Measurements from ENCODE around the gene LEO1. TPM values are rescaled to one million over a fixed set of nuclear protein-coding genes. Genes with fewer than 3 reads are reported as not detected.

The LEO1 gene
- total and polyA plus RNA-seq, 7 experiments from 2014 or later, result 9.2 to 33.2 (median 19.3) TPM

- POLR2A ChIA-PET, result interaction anchor here (0.9 to 1.1 kb wide), 2 partner anchors 25 to 61 kb away, joined by 3 to 4 read pairs; no protein-coding TSS in a partner anchor
- no peaks in the 10 kb centered on the region for H3K27me3 ChIP-seq (ENCODE audit: control insufficient read depth in 2 of 2, insufficient read depth in 2 of 2, low read length in 2 of 2)
- CTCF ChIA-PET, result no interaction called here
- Mint-ChIP-seq H3K36me3 (peaks cover 0 to 5% (median 0%) of the 10 kb centered on the region in 5 donors), H3K4me3 (peak within 1 kb of the TSS; percentile 90 to 99 (median 96)), H3K4me1 (peaks cover 32 to 50% (median 39%) of the 10 kb centered on the region in 7 donors), H3K9me3 (no peaks in the 10 kb centered on the region), H3K27me3 (peaks cover 0 to 15% (median 0%) of the 10 kb centered on the region in 5 donors), H3K27ac (peak within 1 kb of the TSS; percentile 88 to 100 (median 98))
- H3K36me3 ChIP-seq (ENCODE audit: control insufficient read depth in 2 of 3, insufficient read depth in 3 of 3, low read length in 3 of 3), result no peaks in the 10 kb centered on the region
- peak within 1 kb of the TSS; percentile 79 for H3K4me3 ChIP-seq (ENCODE audit: low read length)
- H3K9me3 ChIP-seq (ENCODE audit: control insufficient read depth in 2 of 3, low read length in 3 of 3), result no peaks in the 10 kb centered on the region
- peak; percentile 91 to 96 (median 94) for DNase-seq
- intact Hi-C loops (cut with micrococcal nuclease), result loop anchor here (1.0 kb wide), 7 partner anchors 13 to 161 kb away; partner anchors contain the start of gene LEO1 (in 2 of the 2)
- ATAC-seq, result peak; percentile 95
- H3K4me1 ChIP-seq (ENCODE audit: control insufficient read depth in 2 of 2, insufficient read depth in 2 of 2, low read length in 2 of 2), result peaks cover 9 to 29% of the 10 kb centered on the region in 2 donors
- H3K27ac ChIP-seq (ENCODE audit: low read depth, low read length), result peak within 1 kb of the TSS; percentile 88
Observed at GRCh38 chr15:52018693-52019393, 47.3 kb upstream of the LEO1 start, which contains the start of gene MAPK6. TSS of gene MAPK6 (plus strand) at chr15:52019219. CDS start at chr15:52046461, 27,242 bp downstream.

GRCh38 chr15:52018244-52018643 lies 46.7 kb upstream of the LEO1 start:
- ChIA-PET CTCF (interaction anchor here (0.7 kb wide), 1 partner anchor 25 kb away, joined by 3 read pairs; no protein-coding TSS in a partner anchor), POLR2A (interaction anchor here (0.5 to 1.6 kb wide), 4 partner anchors 25 to 86 kb away, joined by 3 to 5 read pairs (median 4); partner anchors contain the start of gene LEO1)
- Histone ChIP-seq H3K27ac (ENCODE audit: low read depth, low read length) (peak overlapping the region; percentile 88), H3K4me3 (ENCODE audit: low read length) (peak overlapping the region; percentile 68), H3K9me3 (ENCODE audit: control insufficient read depth in 2 of 3, low read length in 3 of 3) (no peaks in the 10 kb centered on the region), H3K4me1 (ENCODE audit: control insufficient read depth in 2 of 2, insufficient read depth in 2 of 2, low read length in 2 of 2) (peaks cover 9 to 29% of the 10 kb centered on the region in 2 donors), H3K27me3 (ENCODE audit: control insufficient read depth in 2 of 2, insufficient read depth in 2 of 2, low read length in 2 of 2) (no peaks in the 10 kb centered on the region), H3K36me3 (ENCODE audit: control insufficient read depth in 2 of 3, insufficient read depth in 3 of 3, low read length in 3 of 3) (no peaks in the 10 kb centered on the region)
- Mint-ChIP-seq H3K27me3 (peaks cover 0 to 15% (median 0%) of the 10 kb centered on the region in 5 donors), H3K27ac (peak overlapping the region; percentile 85 to 100 (median 97)), H3K4me3 (peak overlapping the region; percentile 90 to 99 (median 96)), H3K4me1 (peaks cover 28 to 48% (median 40%) of the 10 kb centered on the region in 7 donors), H3K36me3 (peaks cover 0 to 5% (median 0%) of the 10 kb centered on the region in 5 donors), H3K9me3 (no peaks in the 10 kb centered on the region)
- ATAC-seq, result no peak
- intact Hi-C loops (cut with micrococcal nuclease), result no loop called here
- DNase-seq, result no peak

- POLR2A ChIA-PET, result interaction anchor here (0.6 kb wide), 1 partner anchor 31 kb away, joined by 4 read pairs; no protein-coding TSS in a partner anchor
Observed at GRCh38 chr15:52016316-52016715, 44.7 kb upstream of the LEO1 start.

GRCh38 chr15:52014616-52015015 lies 43.0 kb upstream of the LEO1 start:
- intact Hi-C loops (cut with micrococcal nuclease), result no loop called here
- H3K36me3 Mint-ChIP-seq, result peaks cover 0 to 1% (median 0%) of the 10 kb centered on the region in 5 donors
- H3K27ac ChIP-seq (ENCODE audit: low read depth, low read length), result no peak overlapping the region
- peaks cover 0 to 15% (median 0%) of the 10 kb centered on the region in 5 donors for H3K27me3 Mint-ChIP-seq
- ChIA-PET CTCF (interaction anchor here (0.8 kb wide), 1 partner anchor 44 kb away, joined by 3 read pairs; no protein-coding TSS in a partner anchor), POLR2A (interaction anchor here (0.6 kb wide), 1 partner anchor 8 kb away, joined by 6 read pairs; no protein-coding TSS in a partner anchor)
- no peak overlapping the region for H3K4me3 ChIP-seq (ENCODE audit: low read length)
- H3K27ac Mint-ChIP-seq, result no peak overlapping the region
- no peak for ATAC-seq
- peaks cover 5% of the 10 kb centered on the region in 2 donors for H3K4me1 ChIP-seq (ENCODE audit: control insufficient read depth in 2 of 2, insufficient read depth in 2 of 2, low read length in 2 of 2)
- no peak overlapping the region for H3K4me3 Mint-ChIP-seq
- DNase-seq, result no peak
- H3K27me3 ChIP-seq (ENCODE audit: control insufficient read depth in 2 of 2, insufficient read depth in 2 of 2, low read length in 2 of 2), result no peaks in the 10 kb centered on the region
- no peaks in the 10 kb centered on the region for H3K9me3 ChIP-seq (ENCODE audit: control insufficient read depth in 2 of 3, low read length in 3 of 3)
- no peaks in the 10 kb centered on the region for H3K36me3 ChIP-seq (ENCODE audit: control insufficient read depth in 2 of 3, insufficient read depth in 3 of 3, low read length in 3 of 3)
- H3K9me3 Mint-ChIP-seq, result no peaks in the 10 kb centered on the region
- peaks cover 6 to 43% (median 14%) of the 10 kb centered on the region in 7 donors for H3K4me1 Mint-ChIP-seq

More at GRCh38 chr15:52016316-52016715, 44.7 kb upstream of the LEO1 start:
- H3K36me3 Mint-ChIP-seq, result peaks cover 0 to 5% (median 0%) of the 10 kb centered on the region in 5 donors
- Histone ChIP-seq H3K27ac (ENCODE audit: low read depth, low read length) (no peak overlapping the region), H3K27me3 (ENCODE audit: control insufficient read depth in 2 of 2, insufficient read depth in 2 of 2, low read length in 2 of 2) (no peaks in the 10 kb centered on the region), H3K9me3 (ENCODE audit: control insufficient read depth in 2 of 3, low read length in 3 of 3) (no peaks in the 10 kb centered on the region), H3K4me1 (ENCODE audit: control insufficient read depth in 2 of 2, insufficient read depth in 2 of 2, low read length in 2 of 2) (peaks cover 5 to 18% of the 10 kb centered on the region in 2 donors), H3K4me3 (ENCODE audit: low read length) (no peak overlapping the region), H3K36me3 (ENCODE audit: control insufficient read depth in 2 of 3, insufficient read depth in 3 of 3, low read length in 3 of 3) (no peaks in the 10 kb centered on the region)
- H3K4me3 Mint-ChIP-seq, result no peak overlapping the region
- no peak for DNase-seq
- intact Hi-C loops (cut with micrococcal nuclease), result no loop called here
- H3K27me3 Mint-ChIP-seq, result peaks cover 0 to 15% (median 0%) of the 10 kb centered on the region in 5 donors
- H3K4me1 Mint-ChIP-seq, result peaks cover 20 to 49% (median 27%) of the 10 kb centered on the region in 7 donors
- H3K27ac Mint-ChIP-seq, result no peak overlapping the region
- ATAC-seq, result no peak
- CTCF ChIA-PET, result no interaction called here
- H3K9me3 Mint-ChIP-seq, result no peaks in the 10 kb centered on the region

DNA sequence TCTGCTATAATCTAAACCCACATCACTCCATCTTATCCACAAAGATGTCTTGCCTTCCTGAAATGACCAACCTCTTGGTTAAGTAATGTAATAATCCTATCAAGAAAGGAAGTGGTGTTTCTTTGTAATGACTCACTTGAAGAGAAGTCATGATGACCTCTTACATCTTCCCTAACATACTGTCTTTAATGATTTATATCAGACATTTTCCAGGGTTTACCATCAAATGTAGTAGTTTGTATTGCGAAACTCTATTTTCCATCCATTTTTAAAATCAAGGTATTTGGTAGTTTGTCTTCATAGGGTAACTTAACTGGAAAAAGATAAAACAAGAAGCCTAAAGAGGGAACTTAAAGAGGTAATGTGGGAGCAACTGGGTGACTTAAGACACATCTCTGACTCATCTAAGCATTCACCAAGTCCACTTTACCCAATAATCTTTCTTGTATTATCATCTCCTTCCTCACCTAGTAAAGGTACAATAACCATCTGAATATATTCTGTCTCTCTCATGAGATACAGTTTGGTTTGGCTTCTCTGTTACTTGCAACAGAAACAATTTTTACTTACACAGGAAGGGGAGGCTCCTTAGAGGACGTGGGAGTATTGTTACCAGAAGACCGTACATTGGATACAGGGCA lies 41.7 kb upstream of the LEO1 start:
- H3K27ac Mint-ChIP-seq, result peak overlapping the region in 2 of 9 donors; percentile 13 to 45
- DNase-seq (no peak), ATAC-seq (peak; percentile 80)
- POLR2A ChIA-PET, result no interaction called here
- peaks cover 10 to 48% (median 18%) of the 10 kb centered on the region in 7 donors for H3K4me1 Mint-ChIP-seq
- H3K9me3 Mint-ChIP-seq, result no peaks in the 10 kb centered on the region
- Histone ChIP-seq H3K9me3 (ENCODE audit: control insufficient read depth in 2 of 3, low read length in 3 of 3) (no peaks in the 10 kb centered on the region), H3K27ac (ENCODE audit: low read depth, low read length) (no peak overlapping the region), H3K27me3 (ENCODE audit: control insufficient read depth in 2 of 2, insufficient read depth in 2 of 2, low read length in 2 of 2) (no peaks in the 10 kb centered on the region), H3K4me3 (ENCODE audit: low read length) (no peak overlapping the region), H3K4me1 (ENCODE audit: control insufficient read depth in 2 of 2, insufficient read depth in 2 of 2, low read length in 2 of 2) (peaks cover 0 to 9% of the 10 kb centered on the region in 2 donors), H3K36me3 (ENCODE audit: control insufficient read depth in 2 of 3, insufficient read depth in 3 of 3, low read length in 3 of 3) (no peaks in the 10 kb centered on the region)
- no peaks in the 10 kb centered on the region for H3K36me3 Mint-ChIP-seq
- intact Hi-C loops (cut with micrococcal nuclease), result no loop called here
- H3K4me3 Mint-ChIP-seq, result peak overlapping the region in 1 of 10 donors; percentile 40
- H3K27me3 Mint-ChIP-seq, result peaks cover 0 to 11% (median 0%) of the 10 kb centered on the region in 5 donors
- CTCF ChIA-PET, result no interaction called here

- Histone ChIP-seq H3K4me3 (ENCODE audit: low read length) (no peak overlapping the region), H3K4me1 (ENCODE audit: control insufficient read depth in 2 of 2, insufficient read depth in 2 of 2, low read length in 2 of 2) (peaks cover 0 to 9% of the 10 kb centered on the region in 2 donors), H3K36me3 (ENCODE audit: control insufficient read depth in 2 of 3, insufficient read depth in 3 of 3, low read length in 3 of 3) (no peaks in the 10 kb centered on the region), H3K9me3 (ENCODE audit: control insufficient read depth in 2 of 3, low read length in 3 of 3) (no peaks in the 10 kb centered on the region), H3K27ac (ENCODE audit: low read depth, low read length) (no peak overlapping the region), H3K27me3 (ENCODE audit: control insufficient read depth in 2 of 2, insufficient read depth in 2 of 2, low read length in 2 of 2) (no peaks in the 10 kb centered on the region)
- intact Hi-C loops (cut with micrococcal nuclease), result no loop called here
- Mint-ChIP-seq H3K27ac (no peak overlapping the region), H3K4me3 (no peak overlapping the region), H3K9me3 (no peaks in the 10 kb centered on the region), H3K4me1 (peaks cover 9 to 51% (median 23%) of the 10 kb centered on the region in 7 donors), H3K36me3 (no peaks in the 10 kb centered on the region), H3K27me3 (peaks cover 0 to 5% (median 0%) of the 10 kb centered on the region in 5 donors)
- ChIA-PET POLR2A (no interaction called here), CTCF (interaction anchor here (1.2 kb wide), 1 partner anchor 57 kb away, joined by 4 read pairs; no protein-coding TSS in a partner anchor)
- ATAC-seq (no peak), DNase-seq (no peak)
Observed at GRCh38 chr15:52012210-52012609, 40.6 kb upstream of the LEO1 start.

Measured in naive thymus-derived CD4-positive, alpha-beta T cell (primary cell).